GM06990 (cell line): ENCODE results near the gene ZHX3.

Source experiments
- DNase-seq: peaks from one replicate; pipeline ENCODE4 v3.0.0-alpha.2; 2011; ENCODE audit not compliant: insufficient read length; ENCODE audit errors: extremely low read depth
- H3K27me3 ChIP-seq: replicated peaks from 2 replicates; pipeline ENCODE4 v1.6.0; 2011; ENCODE audit warnings: low read length; ENCODE audit not compliant: control insufficient read depth, insufficient read depth
- H3K36me3 ChIP-seq: 2 replicates; pipeline ENCODE4 v1.5.1; 2011; ENCODE audit warnings: low read length; ENCODE audit not compliant: control insufficient read depth, insufficient read depth
- H3K4me3 ChIP-seq: replicated peaks from 2 replicates; pipeline ENCODE4 v1.5.1; 2011; ENCODE audit warnings: low read depth, mild to moderate bottlenecking, control low read depth, low read length
- CTCF ChIP-seq: IDR thresholded peaks from 2 replicates; pipeline ENCODE4 v1.5.1; 2011; ENCODE audit warnings: low read length, control low read depth, mild to moderate bottlenecking, inconsistent platforms; ENCODE audit not compliant: insufficient read depth, poor library complexity, severe bottlenecking

Gene ZHX3

GRCh38 chr20:41174373-41174772, 143.2 kb downstream of the ZHX3 start:
- Histone ChIP-seq H3K36me3 (peaks cover 36% of the 10 kb centered on the region), H3K27me3 (no peaks in the 10 kb centered on the region)

GRCh38 chr20:41173791-41174341, 143.7 kb downstream of the ZHX3 start:
- H3K4me3 ChIP-seq: no peak overlapping the region
- peaks cover 40% of the 10 kb centered on the region for H3K36me3 ChIP-seq
- H3K27me3 ChIP-seq: no peaks in the 10 kb centered on the region
- DNase-seq: no peak
- TF ChIP-seq CTCF: no peak

More at GRCh38 chr20:41174373-41174772, 143.2 kb downstream of the ZHX3 start:
- DNase-seq: no peak
- H3K4me3 ChIP-seq: no peak overlapping the region
- TF ChIP-seq CTCF: no peak

GRCh38 chr20:41173161-41173721, 144.3 kb downstream of the ZHX3 start:
- Histone ChIP-seq H3K36me3 (peaks cover 42% of the 10 kb centered on the region), H3K27me3 (no peaks in the 10 kb centered on the region), H3K4me3 (no peak overlapping the region)
- peak; percentile 98 for TF ChIP-seq CTCF
- peak; percentile 61 for DNase-seq

GRCh38 chr20:41172296-41173140, 145.0 kb downstream of the ZHX3 start:
- DNase-seq: no peak
- H3K36me3 ChIP-seq: peaks cover 44% of the 10 kb centered on the region
- TF ChIP-seq CTCF: no peak
- no peak overlapping the region for H3K4me3 ChIP-seq
- H3K27me3 ChIP-seq: no peaks in the 10 kb centered on the region

- no peaks in the 10 kb centered on the region for H3K27me3 ChIP-seq
- no peak for DNase-seq
- peaks cover 47% of the 10 kb centered on the region for H3K36me3 ChIP-seq
- no peak for TF ChIP-seq CTCF
- no peak overlapping the region for H3K4me3 ChIP-seq
These were observed 145.7 kb downstream of the ZHX3 start for GRCh38 chr20:41171736-41172295.
